Measurements from ENCODE around the gene TMEM170A. TPM values are rescaled to one million over a fixed set of nuclear protein-coding genes. Genes with fewer than 3 reads are reported as not detected.

The TMEM170A gene
- total and polyA plus RNA-seq, 2 of the 13 experiments (the other 11 are each of a cell fraction or from before 2014, with no cell fraction given), result 35.7 to 39.7 TPM

GRCh38 chr16:75402159-75402820, 62.2 kb downstream of the TMEM170A start (continued):
- no peak for TF ChIP-seq SNAPC4 (CRISPR knock-in tag; IDR thresholded peaks at IDR 0.05)

GRCh38 chr16:75401691-75402090, 62.8 kb downstream of the TMEM170A start:
- 0 out of 2 replicates have a peak, but pooled peaks have one; percentile 17 for TF ChIP-seq BCL6 (CRISPR knock-in tag; IDR thresholded peaks at IDR 0.05)
- TF ChIP-seq TOE1 (CRISPR knock-in tag; IDR thresholded peaks at IDR 0.05), result no peak
- ATAC-seq (no peak), DNase-seq (ENCODE audit: low spot score) (no peak), FAIRE-seq (no peak)
- no TSS peak for BruUV-seq (replicated peaks)
- H3K4me2 ChIP-seq (ENCODE audit: low read depth, low read length), result no peak overlapping the region
- in situ Hi-C loops (cut with HindIII; ENCODE audit: extremely low pct_ligation_motif_present, low pct_unique_long_range_greater_than_20kb), result no loop called here
- H3K4me1 ChIP-seq (ENCODE audit: insufficient read depth, low read length), result peaks cover under 1% of the 10 kb centered on the region
- ChIA-PET POLR2A (interaction anchor here (0.7 kb wide), 1 partner anchor 32 kb away, joined by 3 read pairs; no protein-coding TSS in a partner anchor), CTCF (ENCODE audit: low intra/inter-chr PET ratio, low total read pairs) (no interaction called here)
- no peak overlapping the region for H3K27ac ChIP-seq (ENCODE audit: extremely low read length, insufficient read depth, low read length)
- peaks cover 17 to 32% of the 10 kb centered on the region in 2 experiments for H3K36me3 ChIP-seq (replicated peaks in 1 of 2; ENCODE audit: control insufficient read depth in 1 of 2, insufficient read depth in 2 of 2, low read length in 2 of 2)
- no peaks in the 10 kb centered on the region for H3K27me3 ChIP-seq (ENCODE audit: control insufficient read depth in 1 of 2, insufficient read depth in 2 of 2, low read length in 2 of 2)
- H3K4me3 ChIP-seq (replicated peaks in 1 of 3; ENCODE audit: insufficient read depth in 1 of 3, low read depth in 2 of 3, low read length in 3 of 3), result no peak overlapping the region
- intact Hi-C loops (cut with micrococcal nuclease; ENCODE audit: unreplicated experiment), result no loop called here
- H3K79me2 ChIP-seq (ENCODE audit: insufficient read depth, low read length), result no peaks in the 10 kb centered on the region
- H3K9ac ChIP-seq (ENCODE audit: insufficient read depth, low read depth, low read length), result no peak overlapping the region
- H3K9me3 ChIP-seq (ENCODE audit: low read length), result no peaks in the 10 kb centered on the region
- H2AFZ ChIP-seq (ENCODE audit: low read length), result no peak overlapping the region
- no peaks in the 10 kb centered on the region for H4K20me1 ChIP-seq (ENCODE audit: insufficient read depth, low read length)
